Activated CD4-positive, alpha-beta T cell treated with anti-CD3 and anti-CD28 coated beads for 1 hour (primary cell): ENCODE data around the gene TRABD2A.
A peak's percentile ranks its signal among the peaks of the same experiment; 100 is the strongest.
"Not testable (repeated sequence)": the region's sequence is repeated elsewhere in the genome, so short reads cannot be mapped to it uniquely, and the experiment has no call there.

Experiments used
- DNase-seq: peaks from one replicate; pipeline ENCODE4 v3.0.0-alpha.2; 2020

The TRABD2A gene

DNA sequence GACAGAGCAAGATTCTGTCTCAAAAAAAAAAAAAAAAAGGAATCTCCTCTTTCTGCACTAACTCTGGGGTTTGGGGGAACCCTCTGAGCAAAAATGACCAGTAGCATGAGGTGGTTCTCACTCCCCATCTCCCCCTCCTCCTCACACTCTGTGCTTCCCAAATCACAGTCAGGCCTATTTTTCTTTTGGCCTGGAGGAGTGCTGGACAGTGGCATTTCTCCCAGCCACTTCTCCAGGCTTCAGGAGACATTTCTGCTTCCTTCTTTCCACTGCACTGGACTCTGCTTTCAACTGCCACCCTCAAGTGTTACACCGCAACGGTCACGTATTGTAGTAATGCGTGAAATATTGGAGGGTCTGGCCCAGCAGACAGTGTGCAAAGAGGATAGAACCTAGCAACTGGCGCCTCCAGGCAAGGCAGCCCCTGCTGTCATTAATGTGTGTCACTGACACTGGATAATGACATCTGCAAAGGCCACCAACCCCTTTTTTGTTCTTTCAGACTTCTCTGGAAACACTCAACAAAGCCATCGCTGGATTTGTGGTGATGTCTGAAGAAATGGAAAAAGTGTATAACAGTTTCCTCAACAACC is 68.9 kb downstream of the TRABD2A start:
- DNase-seq: no peak

DNA sequence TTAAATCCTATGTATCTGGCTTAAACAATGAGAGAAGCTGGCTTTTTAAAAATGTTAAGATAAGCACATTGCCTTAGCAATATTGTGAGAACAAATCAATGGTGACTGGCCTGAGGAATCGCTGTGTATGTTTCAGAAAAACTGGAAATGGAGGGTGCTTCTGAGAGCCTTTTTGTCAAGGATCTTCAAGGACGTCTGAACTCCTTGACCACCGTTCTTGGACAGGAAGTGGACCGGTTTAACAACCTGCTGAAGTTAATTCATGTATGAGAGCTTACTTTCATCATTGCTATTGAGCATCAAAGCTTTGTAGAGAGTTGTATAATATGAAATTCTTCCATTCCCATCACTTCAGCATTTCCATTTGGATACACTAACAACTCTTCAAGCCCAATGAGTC is 72.6 kb downstream of the TRABD2A start:
- no peak for DNase-seq

DNA sequence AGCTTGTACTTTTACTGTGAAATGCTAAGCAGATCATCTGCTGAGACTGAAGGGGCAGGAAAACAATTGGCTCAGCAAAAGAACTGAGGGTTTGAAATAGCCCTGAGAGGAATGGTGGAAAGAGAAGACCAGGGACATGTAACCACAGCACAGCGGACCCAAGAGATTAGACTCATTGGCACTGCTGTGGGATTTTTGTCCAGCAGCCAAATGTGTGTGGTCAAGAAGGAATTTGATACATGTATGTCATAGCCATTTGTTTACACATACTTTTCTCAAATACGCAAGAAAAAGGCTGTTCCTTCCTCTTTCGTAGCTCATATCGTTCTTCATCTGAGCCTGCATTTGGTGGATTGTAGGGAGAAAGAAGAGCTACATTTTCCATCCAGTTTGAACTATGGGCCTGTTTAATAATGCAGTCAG is 73.8 kb downstream of the TRABD2A start:
- no peak for DNase-seq

DNA sequence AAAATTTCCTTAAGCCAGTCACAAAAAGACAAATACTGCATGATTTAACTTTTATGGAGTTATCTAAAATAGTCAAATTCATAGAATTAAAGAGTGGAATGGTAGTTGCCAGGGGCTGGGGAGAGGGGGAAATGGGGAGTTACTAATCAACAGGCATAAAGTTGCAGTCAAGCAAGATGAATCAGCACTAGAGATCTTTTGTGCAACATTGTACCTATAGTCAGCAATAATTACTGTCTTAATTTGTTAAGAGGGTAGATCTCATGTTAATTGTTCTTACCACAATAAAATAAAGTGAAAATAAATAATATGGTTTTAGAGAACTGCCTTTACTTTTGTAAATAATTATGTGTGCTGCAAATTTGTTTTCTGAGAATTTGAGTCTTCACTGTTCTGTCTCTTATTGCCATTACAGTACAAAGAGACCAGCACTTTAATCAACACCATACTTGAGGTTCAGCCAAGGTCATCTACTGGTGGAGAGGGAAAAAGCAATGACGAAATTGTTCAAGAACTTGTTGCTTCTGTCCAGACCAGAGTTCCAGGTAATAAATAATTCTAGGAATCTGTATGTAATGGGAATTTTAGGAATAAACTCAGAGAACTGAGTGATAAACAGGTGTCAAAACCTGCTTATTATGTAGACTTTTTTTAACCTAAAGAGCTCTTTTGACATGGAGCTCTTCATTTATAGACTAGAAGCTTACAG is 75.5 kb downstream of the TRABD2A start:
- no peak for DNase-seq

DNA sequence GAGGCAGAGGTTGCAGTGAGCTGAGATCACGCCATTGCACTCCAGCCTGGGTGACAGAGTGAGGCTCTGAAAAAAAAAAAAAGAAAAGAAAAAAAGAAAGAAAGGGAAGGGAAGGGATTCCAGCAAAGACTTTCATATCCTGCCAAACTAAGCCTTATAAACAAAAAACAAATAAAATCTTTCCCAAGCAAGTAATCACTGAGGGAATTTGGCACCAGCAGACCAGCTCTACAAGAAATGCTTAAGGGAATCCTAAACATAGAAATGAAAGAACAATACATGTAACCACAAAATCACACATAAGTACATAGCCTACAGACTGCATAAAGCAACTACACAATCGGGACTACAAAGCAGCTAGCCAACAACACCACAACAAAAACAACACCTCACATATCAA is 79.1 kb downstream of the TRABD2A start:
- DNase-seq: no peak

DNA sequence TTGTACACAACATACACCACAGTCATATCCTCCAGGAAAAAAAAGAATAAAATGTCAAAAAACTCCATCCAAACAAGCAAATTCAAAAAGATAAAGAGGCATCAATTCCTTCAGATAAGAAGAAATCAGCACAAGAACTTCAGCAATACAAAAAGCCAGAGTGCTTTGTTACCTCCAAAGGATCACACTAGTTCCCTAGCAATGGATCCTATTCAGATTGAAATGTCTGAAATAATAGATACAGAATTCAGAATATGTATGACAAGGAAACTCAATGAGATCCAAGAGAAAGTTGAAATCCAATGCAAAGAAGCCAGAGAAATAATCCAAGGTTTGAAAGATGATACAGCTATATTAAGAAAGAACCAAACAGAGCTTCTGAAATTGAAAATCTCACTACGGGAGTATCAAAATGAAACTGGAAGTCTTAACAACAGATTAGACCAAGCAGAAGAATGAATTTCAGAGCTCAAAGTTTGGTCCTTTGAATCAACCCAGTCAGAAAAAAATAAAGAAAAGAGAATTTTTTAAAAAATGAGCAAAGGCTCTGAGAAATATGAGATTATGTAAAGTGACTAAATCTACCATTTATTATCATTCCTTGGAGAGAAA is 80.6 kb downstream of the TRABD2A start:
- DNase-seq: no peak

DNA sequence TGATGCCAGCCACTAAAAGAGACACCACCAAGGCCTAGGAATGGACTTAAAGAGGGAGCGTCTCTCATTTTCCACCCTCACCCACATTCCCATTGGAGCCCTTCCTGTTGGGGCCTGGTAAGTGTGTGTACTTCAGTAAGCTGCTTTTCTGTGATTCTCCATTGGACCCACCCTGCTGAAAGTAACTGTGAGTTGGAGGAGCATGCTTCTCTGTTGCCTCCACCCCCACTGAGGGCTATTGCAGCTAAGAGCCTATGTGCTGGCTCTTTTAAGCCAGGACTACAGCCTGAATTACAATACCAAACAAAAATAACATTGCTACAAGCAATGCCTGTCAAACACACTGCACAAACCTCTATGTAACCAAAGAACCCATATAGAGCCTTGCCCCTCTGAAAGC is 81.1 kb downstream of the TRABD2A start:
- no peak for DNase-seq

DNA sequence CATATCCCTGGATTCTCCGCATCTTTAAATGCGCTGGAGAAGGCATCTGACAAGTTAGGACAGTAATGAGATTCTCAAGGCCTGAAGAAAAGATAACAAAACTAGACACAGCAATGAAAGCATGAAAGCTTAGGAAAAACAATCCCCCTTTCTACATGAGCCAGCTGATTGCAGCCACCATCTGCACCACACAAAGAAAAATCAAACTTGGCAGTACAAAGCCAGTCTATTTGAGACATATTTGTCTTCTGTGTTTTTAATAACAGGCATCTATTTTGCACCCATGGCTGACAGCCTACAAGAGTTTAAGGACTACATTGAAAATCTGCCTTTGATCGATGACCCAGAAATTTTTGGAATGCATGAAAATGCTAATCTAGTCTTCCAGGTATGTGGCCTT is 83.6 kb downstream of the TRABD2A start:
- DNase-seq: no peak

DNA sequence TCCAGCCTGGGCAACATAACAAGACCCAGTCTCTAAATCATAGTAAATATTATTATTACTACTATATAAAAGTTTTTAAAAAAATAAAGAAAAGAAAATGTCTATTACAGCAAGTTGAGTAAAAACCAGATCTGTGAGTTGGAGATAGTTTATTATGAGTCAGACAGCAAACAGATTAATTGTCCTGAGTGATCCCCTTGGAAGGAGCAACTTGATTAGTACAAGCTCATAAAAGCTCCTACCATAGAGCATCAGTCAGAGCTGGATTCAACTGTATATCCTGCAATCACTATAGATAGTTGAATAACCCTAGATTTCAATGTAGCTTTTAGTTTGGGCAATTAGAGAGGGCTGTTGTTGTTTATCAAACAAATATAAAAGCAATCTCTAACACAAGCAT is 84.1 kb downstream of the TRABD2A start:
- DNase-seq: no peak

DNA sequence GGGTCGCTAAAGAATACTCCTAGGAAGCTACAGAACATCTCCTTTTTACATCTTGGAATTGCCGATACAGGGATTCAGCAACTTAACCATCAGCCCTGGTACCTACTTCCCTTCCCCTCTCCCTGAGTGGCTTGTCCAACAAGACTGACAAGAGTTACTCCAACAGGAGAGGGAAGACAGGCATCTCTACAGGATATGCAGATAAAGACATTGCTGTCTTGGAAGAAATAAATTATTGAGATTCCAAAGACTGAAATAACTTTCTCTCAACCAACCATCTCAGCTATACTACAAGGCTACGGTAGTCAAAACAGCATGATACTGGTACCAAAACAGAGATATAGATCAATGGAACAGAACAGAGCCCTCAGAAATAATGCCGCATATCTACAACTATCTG is 87.2 kb downstream of the TRABD2A start:
- DNase-seq: no peak

DNA sequence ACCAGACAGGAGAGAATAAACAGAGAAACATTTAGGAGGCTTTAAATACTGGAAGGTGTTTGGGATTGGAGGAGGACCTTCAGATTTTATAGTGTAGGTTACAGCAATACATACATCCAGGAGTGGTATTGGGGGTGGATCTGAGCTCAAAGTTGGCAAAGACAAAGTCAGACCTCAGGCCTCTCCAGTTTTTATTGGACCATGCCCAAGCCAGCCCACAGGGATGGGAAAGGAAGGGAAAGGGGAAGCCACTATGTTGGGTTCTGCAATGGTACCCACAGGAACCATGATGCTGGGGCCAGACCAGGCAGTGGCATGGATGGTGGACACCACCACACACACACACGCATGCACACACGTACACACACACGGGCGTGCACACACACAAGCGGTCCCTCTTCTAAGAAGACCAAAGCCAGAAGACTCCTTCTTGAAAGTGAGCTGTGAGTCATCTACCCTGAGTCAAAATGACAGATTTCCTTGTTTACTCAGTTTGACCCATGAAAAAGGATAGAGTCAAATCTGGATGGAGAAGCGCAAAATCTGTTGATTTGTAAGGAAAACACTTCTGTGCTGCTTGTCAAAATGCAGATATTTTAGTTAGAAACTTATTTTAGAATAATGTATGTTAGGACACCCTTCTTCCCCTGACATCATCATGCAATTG is 87.9 kb downstream of the TRABD2A start:
- no peak for DNase-seq

DNA sequence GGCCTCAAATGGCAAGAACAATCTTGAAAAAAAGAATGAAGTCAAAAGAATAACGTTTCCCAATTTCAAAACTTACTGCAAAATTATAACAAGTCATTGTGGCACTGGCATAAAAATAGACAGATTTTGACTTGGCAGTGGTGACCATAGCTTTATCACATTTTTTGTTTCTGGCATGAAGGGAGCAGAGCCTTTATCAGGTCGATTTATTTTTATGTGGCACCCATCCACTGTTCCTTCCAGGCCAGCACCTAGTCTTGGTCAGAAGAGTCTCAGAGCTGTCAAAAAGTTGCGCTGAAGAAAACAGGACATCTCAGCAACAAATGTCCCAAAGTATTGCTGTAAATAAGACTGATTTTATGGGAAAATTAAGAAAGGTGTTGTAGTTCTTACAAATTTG is 92.4 kb downstream of the TRABD2A start:
- no peak for DNase-seq

DNA sequence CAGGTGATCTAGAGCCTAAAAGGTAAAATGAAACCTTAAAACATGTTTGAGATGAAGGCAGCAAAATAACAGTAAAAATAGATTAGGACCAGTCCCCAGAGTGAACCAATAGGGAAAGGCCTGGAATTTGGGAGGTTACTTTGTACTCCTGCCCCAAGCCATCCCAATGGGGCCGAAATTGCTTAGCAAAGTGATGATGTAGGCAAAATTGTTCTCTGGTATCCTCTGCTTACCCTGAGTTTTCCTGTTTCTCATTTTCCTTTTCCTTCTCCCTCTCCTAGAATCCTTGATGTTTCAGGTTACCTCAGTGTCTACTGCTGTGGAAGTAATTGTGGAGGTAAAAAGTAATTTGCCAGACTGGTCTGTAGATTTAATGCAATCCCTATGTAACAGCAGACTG is 92.9 kb downstream of the TRABD2A start:
- DNase-seq: no peak

DNA sequence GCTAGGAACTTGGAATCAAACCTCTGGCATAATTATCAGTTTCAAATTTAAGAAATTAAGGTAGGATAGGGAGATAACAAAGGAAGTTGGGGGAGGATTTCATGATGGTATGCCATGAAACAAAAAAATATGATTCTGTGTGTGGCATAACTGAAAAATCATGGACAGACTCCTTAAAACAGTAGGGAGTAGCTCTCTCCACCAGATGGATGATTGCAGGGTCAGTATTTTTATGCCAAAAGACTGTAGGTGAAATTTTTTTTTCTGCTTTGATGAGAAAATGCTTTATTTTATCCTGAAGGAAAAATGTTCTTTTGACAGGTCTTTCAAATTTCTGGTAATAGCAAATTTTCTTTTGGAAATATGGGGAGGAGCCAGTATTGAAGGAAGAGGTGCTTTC is 94.3 kb downstream of the TRABD2A start:
- DNase-seq: no peak

DNA sequence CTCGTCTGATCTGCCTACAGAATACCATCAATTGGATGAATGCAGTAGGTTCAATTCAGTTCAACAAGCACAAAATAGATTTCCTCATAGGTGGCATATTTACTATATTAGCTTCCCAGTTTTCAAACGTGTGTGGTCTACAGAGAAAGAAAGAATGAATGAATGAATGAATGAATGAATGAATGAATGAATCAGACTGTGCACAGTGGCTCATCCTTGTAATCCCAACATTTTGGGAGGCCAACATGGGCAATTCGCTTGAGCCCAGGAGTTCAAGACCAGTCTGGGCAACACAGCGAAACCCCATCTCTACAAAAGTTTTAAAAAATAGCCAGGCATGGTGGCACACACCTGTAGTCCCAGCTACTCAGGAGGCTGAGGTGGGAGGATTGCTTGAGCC is 94.9 kb downstream of the TRABD2A start:
- DNase-seq: no peak

DNA sequence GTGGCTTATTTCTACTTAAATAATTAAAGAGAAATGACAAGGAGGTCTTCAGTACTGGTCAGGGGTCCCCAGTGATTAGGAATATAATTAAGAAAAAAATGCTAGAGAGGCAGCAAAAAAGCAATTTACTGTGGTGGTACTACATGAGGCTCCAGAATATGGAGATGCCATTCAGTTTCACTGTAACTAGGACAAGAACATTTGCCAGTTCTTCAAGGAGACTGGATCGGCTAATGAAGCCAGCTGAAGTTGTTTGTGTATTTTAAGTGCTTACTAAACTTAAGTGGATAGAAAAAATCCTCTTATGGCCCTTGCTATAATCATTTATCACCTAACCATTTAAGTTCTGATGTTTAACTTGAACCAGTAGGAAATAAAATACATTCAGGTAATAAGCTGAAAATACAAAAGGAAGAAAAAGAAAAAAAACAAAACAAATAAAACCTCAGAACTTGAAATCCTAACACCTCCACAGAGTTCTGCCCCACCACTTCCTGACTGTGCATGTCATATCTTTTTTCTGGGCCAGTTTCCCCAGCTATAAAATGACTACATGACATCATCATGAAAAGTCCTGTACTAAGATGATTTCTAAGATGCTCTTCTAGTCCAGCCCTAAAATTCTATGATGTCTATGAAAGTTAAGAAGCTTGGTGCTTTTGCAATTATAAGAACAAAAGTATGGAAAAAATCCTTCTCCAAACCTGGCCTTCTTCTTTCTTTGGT is 98.0 kb downstream of the TRABD2A start:
- no peak for DNase-seq

DNA sequence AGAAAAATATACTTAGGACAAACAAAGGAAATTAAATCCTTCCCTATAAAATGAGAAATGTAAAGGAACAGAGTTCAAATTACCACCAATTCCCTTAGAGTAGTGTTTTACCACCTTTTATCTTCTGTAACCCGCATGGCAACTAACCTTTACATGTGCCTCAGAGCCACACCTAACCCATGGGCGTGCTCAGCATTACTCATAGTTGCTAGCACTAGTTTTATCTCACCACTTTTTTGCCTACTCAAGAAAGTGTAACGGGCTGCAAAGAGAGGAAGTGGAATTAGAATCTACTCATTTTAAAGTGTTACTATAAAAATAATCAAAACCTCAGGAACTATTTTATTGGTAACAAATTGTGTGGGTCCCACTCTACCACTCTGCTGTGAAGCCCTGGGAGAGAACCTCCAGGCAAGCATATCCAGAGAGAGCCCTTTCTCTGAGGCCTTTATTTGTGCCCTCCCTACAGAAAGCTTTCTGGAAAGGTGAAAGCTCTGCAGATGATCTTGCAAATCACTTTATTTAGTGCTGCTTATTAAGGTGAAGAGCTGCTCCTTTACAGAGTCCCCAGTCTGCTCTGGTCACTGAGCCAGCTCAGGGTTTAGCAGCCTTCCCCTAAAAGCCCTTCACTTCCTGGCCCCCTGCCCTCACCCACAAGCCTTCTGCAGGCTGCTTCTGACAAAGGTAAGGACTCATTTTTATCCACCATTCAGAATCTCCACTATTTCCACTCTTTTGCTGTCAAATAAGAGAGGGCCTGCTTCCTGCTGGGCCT is 98.8 kb downstream of the TRABD2A start:
- peak; percentile 30 for DNase-seq

DNA sequence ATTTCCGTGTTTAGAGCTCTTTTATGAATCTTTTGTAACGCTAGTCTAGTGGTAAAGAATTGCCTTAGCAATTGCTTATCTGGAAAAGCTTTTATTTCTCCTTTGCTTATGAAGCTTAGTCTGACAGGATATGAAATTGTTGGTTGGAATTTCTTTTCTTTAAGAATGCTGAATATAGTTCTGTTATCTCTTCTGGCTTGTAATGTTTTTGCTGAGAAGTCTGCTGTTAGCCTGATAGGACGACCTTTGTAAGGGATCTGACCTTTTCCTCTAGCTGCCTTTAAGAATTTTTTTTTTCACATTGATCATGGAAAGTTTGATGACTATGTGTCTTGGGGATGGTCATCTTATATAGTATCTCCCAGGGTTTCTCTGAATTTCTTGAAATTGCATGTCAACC is 101.1 kb downstream of the TRABD2A start:
- no peak for DNase-seq

DNA sequence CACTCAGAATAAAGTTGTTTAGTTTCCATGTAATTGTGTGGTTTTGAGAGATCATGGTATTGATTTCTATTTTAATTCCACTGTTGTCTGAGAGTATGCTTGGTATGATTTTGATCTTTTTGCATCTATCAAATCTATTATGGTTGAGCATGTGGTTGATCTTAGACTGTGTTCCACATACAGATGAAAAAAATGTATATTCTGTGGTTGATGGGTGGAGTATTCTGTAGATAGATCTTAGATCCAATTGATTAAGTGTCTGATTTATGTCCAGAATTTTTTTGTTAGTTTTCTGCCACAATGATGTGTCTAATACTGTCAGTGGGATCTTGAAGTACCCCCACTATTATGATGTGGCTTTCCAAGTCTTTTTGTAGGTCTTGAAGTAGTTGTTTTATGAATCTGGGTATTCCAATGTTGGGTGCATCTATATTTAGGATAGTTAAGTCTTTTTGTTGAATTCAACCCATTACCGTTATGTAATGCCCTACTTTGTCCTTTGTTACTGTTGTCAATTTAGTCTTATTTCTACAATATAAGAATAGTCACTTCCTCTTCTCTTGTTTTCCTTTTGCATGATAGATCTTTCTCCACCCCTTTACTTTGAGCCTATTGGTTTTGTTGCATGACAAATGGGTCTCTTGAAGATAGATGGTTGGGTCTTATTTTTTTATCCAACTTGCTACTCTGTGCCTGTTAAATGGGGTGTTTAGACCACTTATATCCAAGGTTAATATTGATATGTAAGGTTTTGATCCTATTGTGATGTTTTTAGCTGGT is 101.8 kb downstream of the TRABD2A start:
- DNase-seq: no peak

DNA sequence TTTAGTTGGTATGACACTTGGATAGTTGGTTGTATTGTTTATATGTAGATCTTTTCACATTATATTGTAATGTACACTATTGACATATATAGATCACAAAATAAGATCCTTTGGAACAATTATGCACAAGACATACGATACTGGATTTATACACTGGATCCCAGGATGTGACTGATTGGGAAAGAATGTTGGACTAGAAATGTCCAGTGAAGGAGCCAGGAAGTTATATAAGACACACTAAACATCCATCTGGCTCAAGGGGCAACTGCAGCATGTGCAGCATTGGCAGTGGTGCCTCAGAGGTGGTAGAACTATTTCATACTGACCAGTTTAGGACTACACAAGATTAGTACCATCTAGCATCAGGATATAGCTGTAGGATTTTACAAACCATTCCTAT is 104.9 kb downstream of the TRABD2A start:
- DNase-seq: no peak

DNA sequence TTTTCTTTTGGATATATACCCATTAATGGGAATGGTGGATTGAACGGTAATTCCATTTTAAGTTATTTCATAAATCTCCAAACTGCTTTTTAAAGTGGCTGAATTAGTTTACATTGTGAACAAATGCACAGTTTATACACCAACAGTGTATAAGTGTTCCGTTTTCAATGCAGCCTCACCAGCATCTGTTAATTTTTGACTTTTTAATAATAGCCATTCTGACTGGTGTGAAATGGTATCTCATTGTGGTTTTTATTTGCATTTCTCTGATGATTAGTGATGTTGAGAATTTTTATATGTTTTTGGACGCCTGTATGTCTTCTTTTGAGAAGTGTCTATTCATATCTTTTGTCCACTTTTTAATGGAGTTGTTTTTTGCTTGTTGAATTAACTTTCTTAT is 107.3 kb downstream of the TRABD2A start:
- not testable (repeated sequence) for DNase-seq
